Hepatocyte (in vitro differentiated cells): Measurements from ENCODE around the gene TCF12.

Experiments used
- CTCF ChIP-seq: fragments of 200-600 bp; sonication (generic); IDR thresholded peaks from 2 replicates; pipeline ENCODE4 v1.5.1; 2016; ENCODE audit warnings: antibody characterized with exemption, mild to moderate bottlenecking; ENCODE audit not compliant: poor library complexity
- EZH2 ChIP-seq: fragments of 200-600 bp; sonication (generic); IDR thresholded peaks from 2 replicates; pipeline ENCODE4 v1.6.1; 2016; ENCODE audit warnings: antibody characterized with exemption, mild to moderate bottlenecking, borderline replicate concordance

GRCh38 chr15:57286446-57287122 is 368.1 kb downstream of the TCF12 start:
- TF ChIP-seq EZH2, result no peak
- TF ChIP-seq CTCF, result no peak
